Anterior cingulate cortex (tissue), 58 donors: ENCODE measurements around the gene FAM229A.
"Not testable (repeated sequence)": the region's sequence is repeated elsewhere in the genome, so short reads cannot be mapped to it uniquely, and the experiment has no call there.

Source experiments
- DNase-seq, 58 donors: peaks; one replicate each; lab custom pipeline; 2025; lab: John Stamatoyannopoulos, UW

The FAM229A gene, protein sequence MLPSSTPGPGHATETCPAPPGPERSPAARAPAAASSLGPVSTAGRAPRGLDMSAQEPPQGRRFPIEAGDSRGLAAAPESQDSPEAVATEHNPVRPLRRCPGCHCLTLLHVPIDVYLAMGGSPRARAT

DNA sequence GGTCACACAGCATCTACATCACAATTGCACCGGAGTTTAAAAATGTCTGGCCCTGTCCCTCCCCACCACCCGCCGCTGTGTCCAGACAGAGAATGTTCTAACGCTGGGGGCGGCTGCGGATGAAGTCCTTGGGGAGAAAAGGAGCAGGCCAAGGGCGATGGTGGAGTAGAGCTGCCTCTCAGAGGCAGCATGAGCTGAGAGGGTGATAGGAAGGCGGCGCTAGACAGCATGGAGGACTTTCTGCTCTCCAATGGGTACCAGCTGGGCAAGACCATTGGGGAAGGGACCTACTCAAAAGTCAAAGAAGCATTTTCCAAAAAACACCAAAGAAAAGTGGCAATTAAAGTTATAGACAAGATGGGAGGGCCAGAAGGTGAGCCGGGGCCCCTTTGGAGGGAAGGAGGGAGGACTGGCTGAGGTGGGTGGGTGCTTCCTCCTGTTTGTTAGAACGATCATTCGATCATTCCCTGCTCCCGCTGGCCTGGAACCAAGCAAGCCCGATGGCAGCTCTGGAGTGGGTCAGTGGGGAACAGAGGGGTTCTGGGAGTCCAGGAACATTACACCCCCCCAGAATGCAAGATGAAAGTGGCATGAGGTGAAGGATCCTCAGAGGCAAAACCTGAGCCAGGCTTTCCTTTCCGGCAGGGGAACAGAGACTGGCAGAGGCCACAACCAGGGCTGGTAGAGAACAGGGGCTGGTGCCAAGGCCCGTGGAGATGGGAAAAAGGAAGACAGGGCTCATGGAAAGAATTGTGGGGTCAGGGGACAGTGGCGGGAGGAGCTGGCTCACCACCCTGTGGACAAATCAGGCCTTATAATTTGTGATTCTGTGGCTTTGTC is at the start of gene FAM229A, which contains the start of gene TSSK3:
Gene FAM229A, minus strand, starts transcription at position 12 of the 840 bp plus-strand sequence. CDS start 394 bp downstream, outside the sequence.
Gene TSSK3, plus strand, starts transcription at position 66 of the 840 bp plus-strand sequence. Its CDS starts 163 bp downstream, at position 229.
- peak in 3 of 58 donors; percentile 44 to 94 (median 60) for DNase-seq

DNA sequence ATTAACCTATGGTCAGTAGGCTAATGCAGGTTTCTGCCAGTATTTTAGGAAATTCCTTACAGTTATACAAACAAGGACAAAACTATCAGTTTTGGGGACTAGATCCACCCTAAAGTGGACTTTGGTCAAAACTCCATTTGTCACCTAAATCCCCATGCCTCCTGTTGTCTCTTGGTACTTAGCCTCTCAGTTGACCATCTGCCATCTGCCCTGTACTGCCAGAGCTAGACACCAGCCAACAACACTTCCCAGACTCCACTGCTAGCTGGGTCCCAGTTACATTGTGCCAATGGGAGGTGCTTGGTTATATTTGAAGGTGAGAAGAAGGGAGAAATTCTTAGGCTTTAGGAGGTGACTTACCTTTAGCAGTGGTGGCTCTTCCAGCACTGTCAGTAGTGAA is 49.0 kb upstream of the FAM229A start:
- DNase-seq = no peak

DNA sequence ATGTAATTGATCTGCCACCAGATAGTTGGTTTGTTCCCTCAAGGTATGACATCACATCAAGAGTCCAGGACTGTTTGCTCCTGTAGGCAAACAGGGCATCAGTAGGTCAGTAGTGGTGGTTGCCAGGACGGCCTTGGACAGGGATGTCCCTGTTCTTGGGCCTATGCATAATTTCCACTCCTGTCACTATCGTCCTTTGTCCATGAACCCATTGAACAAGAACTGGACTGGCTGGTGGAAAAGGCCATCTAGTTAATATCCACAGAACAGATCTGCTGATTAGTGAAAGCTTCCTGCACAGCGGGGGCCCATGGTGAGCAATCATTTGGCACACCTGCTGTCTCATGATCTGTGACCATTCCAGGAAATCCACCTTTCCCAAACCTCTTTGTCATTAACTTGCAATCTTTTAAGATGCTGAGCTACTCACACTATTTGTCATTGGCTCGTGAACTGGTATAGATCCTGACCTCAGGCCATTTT is 44.4 kb upstream of the FAM229A start:
- DNase-seq = no peak

DNA sequence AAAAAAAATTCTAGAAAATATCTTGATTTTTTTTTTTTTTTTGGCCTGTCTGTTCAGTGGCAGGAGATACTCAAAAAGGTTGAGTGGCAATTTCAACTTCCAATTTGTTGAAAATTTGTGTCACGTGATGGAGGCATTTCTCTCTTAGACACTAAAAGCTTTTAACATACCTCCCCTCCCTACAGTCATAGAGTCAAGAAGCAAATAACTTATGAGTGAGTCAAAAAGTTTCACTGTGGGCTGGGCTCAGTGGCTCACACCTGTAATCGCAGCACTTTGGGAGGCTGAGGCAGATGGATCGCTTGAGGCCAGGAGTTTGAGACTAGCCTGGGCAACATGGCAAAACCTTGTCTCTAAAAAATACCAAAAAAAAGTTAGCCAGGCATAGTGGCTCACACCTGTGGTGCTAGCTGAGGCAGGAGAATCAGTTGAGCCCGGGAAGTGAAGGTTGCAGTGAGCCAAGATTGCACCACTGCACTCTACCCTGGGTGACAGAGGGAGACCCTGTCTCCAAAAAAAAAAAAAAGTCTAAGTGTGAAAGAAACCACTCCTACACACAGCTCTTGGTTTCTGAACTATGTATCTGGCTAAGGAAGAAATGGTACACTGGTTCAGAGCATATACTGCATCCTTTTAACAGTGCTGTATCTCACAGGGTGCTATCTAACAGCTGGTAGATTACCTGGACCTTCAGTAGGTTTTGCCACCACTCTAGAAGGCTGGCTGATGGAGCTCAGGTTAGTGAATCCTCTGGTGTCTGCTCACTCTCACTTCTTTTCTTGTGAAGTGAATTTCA is 43.6 kb upstream of the FAM229A start:
- no peak for DNase-seq

DNA sequence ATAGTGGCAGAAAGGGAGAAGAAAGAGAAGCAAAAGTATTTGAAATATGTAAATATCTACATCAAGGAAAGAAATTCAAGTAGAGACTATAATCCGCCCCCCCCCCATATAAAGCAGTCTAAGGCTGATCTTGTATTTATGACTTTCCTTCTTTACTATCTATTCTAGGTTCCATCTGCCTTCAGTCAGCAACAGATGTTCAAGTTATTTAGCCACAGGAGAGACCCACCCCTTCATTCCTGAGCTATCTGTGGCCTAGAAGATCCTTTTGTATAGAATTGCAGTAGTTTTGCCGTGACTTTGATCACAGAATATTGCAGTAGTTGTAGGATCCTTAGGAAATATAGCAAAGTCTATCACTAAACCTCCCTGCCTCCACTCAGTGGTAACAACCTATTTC is 42.7 kb upstream of the FAM229A start:
- no peak for DNase-seq

DNA sequence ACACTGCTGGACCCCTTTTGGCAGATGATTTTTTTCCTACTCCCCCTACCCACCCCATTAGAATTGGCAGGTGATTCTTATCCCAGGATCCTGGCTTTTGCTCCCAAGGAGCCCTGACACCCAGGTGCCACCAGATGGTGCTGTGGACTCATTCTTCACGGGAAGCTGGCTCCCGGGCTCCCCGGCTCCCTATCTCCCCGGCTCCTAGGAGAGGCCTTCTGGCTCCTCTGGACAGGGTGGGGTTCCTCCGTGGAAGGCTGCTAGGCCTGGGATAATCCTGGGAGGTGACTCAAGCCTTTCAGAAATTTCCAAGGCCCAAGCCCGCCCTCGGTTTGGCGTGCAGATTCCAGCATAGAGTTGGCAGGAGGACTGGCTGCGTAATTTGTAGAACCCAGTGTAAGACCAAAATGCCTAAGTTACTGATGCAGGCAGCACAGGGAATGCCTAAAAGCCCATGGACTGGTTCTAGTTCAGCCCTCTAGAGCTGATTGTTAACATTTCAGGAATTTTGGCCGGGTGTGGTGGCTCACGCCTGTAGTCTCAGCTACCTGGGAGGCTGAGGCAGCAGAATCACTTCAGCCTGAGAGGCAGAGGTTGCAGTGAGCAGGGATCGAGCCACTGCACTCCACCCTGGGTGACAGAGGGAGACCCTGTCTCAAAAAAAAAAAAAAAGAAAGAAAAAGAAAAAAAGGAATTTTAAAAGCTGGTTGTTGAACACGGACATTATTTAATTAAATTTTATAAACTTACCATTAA is 38.8 kb upstream of the FAM229A start:
- peak in 57 of 58 donors; percentile 18 to 86 (median 66) for DNase-seq

DNA sequence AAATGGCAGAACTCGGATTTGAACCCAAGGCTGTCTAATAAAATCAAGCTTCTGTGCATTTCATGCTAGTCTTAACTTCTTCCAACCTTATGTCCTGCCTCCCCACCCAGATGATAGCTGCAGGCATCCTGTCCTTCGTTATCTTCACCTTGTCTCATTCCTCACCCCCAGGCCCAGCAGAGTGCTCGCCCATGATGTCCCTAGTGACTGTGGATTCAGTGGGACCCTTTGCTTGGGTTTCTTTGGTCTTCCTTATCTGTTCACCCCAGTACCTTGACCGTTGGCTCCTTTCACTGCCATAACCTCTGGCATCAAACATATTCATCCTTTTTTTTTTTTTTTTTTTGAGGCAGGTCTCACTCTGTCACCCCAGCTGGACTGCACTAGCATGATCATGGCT is 37.6 kb upstream of the FAM229A start:
- DNase-seq = no peak

DNA sequence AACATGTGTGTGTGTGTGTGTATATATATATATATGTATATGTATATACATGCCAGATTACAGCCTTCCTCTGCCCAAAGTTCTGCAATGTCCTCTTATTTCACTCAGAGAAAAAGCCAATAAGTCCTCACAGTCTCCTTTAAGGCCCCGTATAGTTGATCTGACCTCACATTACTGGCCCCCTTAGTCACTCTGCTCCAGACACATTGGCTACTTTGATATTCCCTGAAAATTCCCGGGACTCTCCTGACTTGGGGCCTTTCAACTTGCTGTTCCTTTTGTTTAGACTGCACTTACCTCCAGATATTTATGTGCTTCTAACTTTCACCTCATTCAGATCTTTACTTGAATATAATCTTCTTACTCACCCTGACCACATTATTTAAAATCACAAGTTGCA is 36.1 kb upstream of the FAM229A start:
- DNase-seq = no peak

DNA sequence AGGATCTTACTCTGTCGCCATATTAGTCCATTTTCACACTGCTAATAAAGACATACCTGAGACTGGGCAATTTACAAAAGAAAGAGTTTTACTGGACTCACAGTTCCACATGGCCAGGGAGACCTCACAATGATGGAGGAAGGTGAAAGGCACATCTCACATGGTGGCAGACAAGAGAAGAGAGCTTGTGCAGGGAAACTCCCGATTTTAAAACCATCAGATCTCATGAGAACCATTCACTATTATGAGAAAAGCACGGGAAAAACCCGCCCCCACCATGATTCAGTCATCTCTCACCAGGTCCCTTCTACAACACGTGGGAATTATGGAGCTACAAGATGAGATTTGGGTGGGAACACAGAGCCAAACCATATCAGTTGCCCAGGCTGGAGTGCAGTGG is 34.2 kb upstream of the FAM229A start:
- DNase-seq = not testable (repeated sequence)

DNA sequence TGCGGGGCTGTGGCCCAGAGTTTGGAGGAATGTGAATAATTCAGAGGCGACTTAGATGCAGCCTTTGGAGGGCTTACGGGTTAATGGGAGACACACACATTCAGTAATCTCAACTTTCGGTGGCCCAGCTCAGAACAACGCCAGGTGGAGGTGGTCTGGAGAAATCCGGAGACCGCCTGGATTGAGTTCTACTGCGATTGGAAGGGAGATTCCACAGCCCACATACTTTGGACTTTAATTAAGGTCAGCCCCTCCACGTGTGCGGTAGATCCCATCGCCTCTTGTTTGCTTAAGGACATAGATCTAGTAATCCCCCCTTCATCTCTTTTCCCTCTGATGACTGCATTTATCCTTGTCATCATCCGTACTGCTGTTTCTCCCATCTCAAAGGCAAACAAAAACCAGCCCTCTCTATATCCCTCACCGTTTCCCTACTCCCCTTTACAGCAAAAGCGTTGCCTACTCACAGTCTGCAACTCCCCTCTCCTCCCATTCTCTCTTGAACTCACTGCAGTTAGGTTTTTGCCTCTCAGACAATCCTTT is 32.7 kb upstream of the FAM229A start:
- DNase-seq = peak in 1 of 58 donors; percentile 47

DNA sequence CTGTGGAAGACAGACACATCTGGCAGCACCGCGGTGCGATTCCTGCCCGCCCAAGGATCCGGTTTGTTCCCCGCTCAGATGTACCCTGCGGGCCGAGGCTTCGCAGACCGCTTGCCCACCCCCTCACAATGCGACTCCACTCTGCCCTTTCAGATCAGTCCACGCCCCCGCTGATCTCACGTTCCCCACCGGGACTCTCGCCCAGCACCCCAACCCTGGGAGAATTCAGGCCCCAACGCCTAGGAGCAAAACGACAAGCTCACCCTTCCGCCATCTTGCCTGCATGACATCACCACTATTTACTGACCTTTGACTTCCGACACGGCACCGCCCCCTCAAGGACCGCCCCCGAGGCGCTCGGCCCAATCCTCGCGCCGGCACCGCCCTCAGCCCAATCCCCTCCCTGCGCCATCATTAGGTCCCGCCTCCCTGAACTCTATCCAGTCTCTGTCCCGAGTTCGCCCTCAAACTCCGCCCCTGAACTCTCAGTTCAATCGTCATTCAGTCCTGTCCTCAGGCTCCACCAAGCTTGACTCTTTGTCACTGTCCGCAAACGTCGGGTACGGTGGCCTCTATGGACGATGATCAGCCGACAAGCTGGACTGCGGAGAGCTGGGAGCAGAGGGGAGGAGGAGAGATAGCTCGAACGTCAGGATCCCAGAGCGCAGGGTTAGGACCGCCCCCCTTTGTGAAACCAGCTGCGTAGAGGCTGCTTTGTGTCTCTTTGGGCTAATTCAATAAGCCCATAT is 32.0 kb upstream of the FAM229A start, which contains the start of gene BSDC1:
Gene BSDC1, minus strand, starts transcription at position 301 of the 749 bp plus-strand sequence. Its CDS starts 27 bp downstream, at position 274.
- peak; percentile 83 to 100 (median 98) for DNase-seq

DNA sequence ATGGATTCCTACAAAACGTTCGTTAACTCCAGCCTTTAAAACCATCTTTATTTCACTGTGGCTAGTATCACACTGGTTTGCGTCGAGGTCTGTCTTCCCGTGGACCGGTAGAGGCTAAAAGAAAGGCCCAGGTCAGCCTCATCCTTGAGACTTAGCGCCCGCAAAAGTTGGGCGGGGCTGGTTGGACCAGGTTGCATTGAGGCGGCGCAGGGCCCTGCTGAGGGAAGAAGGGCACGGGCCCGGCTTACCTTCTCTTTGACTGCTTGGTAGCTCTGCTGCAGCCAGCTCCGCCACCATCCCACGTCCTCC is 31.5 kb upstream of the FAM229A start:
- peak in 12 of 58 donors; percentile 34 to 63 (median 50) for DNase-seq

DNA sequence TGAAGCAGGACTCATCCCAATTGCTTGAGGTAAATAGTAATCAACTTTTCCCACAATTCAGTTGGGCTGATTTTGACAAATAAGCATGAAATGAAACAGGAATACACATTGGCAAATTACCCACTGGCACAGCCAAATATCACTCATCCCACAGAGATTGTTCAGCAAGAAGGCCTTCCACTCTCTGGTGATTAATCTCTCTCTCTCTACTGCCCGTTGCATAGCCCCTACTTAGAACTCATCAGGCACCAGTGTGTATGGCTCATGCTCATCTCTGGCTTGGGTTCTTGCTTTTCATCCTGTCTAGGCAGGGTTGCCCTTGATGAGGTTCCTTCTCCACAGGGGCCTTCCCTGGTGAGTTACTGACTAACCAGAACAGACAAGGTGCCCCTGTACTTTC is 30.9 kb upstream of the FAM229A start:
- no peak for DNase-seq

DNA sequence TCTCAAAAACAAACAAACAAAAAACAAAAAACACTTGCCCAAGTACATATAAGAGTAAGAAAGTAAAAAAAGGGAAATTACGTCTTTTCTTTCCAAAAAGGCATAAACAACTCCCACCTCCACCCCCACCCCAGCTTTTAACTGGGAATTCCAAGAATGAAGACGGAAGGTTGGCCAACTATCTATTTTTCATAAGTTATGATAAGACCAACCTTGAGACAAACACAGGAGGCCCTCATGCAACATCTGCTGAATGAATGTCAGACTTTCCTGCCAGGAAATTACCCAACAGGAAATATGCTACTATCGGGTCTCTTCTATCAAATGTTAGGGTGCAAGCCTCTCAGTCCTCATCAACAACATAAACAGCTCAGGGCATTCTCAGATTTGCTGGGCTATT is 30.0 kb upstream of the FAM229A start:
- no peak for DNase-seq

DNA sequence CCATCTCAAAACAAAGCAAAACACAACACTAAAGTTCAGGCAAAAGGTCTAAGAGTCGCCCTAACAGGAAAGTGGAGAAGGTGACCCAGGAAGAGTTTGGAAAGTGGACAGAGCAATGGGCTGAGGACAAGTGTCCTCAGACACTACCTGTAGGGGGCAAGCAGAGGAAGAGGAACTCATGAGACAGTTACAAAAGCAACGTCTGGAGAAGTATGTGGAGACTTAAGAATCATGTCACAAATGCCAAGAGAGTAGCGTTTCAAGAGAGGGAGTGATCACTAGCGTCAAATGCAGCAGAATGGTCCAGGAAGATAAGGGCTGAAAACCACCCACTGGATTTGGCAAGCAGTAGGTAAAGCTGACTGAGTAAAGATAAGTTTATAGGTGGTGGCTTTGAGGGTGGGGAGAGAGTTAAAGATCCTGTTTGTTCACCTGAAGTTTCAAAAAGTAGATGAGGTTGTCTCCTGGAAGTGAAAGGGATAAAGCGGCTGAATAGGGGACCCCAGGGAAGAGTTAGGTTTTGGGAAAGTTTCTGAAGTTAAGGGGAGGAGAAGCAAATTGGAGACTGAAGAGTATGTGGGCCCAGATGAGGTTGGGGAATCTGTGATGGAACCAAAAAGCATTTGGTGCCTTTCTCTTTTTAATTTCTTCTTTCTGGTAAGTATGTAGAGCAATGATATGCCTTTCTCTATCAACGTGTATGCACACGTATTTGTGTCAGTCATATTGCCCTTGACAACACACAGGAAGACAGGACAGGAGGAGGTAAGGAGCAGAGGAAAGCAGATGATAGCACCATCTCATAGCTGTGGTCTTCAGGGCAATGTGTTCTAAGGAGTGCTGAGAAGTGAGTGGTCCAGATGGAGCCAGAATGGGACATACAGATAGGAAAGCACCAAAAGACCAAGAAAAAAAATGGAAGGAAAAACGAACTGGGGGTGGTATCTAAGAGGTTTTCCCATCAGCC is 28.9 kb upstream of the FAM229A start:
- no peak for DNase-seq

DNA sequence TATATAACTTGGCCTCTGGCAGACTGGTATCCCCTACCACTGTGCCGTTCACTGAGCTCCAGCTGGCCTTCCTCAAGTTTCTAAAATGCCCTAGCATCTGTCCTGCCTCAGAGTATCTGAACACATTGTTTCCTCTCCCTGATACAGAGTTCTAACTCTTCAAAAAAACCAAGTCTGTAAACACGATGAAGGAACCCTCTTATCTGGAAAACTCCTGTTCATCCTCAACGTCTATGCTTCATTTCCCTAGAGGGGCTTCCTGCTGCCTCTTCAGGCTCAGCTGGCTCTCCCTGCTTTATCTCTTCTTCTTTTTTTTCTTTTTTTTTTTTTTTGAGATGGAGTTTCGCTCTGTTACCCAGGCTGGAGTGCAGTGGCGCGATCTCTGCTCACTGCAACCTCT is 26.4 kb upstream of the FAM229A start:
- no peak for DNase-seq

DNA sequence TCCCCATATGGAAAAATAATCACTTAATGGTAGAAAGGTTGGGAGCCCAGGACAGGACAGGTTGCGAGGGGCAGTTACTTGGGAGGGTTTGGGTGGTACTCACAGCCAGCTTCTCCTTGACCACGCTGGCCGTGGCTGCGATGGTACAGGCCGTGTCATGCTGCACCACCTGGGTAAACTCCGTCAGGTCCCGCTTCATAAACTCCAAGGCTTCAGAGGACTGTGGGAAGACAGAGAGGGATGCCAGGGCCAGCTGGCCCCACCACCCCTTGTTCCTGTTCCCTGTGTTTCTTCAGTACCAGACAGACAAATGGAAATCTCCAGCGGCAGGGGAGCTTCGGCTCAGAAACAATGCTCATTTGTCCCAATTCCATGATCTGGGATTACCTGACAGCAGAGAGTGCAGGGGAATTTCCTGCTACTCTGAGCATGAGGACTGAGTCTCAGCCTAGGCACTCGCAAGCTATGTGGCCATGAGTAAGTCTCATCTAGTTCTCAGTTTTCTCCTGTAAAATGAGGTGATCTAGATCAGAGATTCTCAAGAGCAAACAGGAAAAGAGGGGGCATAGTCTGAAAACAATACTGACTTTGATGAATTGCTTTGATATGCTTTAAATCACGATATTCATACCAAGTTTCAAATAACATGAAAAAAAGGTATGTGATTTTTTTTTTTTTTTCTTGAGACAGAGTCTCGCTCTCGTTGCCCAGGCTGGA is 24.5 kb upstream of the FAM229A start:
- DNase-seq = no peak
